HEK293 (cell line): ENCODE data around the gene OSBPL1A.
A peak's percentile ranks its signal among the peaks of the same experiment; 100 is the strongest.

Source experiments
- CTCF ChIA-PET: fragments of 350-600 bp; formaldehyde crosslinking; extraction: SDS; loops from one replicate; lab custom pipeline; 2021; ENCODE audit warnings: antibody characterized with exemption; lab: Yijun Ruan, JAX
- POLR2A ChIA-PET: fragments of 300-600 bp; formaldehyde crosslinking; extraction: SDS; loops from one replicate; lab custom pipeline; 2020; ENCODE audit warnings: antibody characterized with exemption, inconsistent platforms; lab: Yijun Ruan, JAX
- H3K27ac ChIP-seq: fragments of 200-500 bp; sonication (Bioruptor generic); 2 replicates; pipeline ENCODE4 v1.5.1; 2014; ENCODE audit warnings: low read depth, low read length, control low read depth, inconsistent platforms; ENCODE audit errors: extremely low read depth
- H3K36me3 ChIP-seq, 2 experiments: fragments of 200-500 bp in 1 of 2; sonication (Bioruptor generic) in 1 of 2; 1 replicate in 1 of 2; 2 replicates in 1 of 2; pipeline ENCODE4 v1.5.1; 2014 to 2017; ENCODE audit warnings: inconsistent platforms in 2 of 2, low read length in 2 of 2; ENCODE audit not compliant: control insufficient read depth in 2 of 2, insufficient read depth in 1 of 2
- H3K4me1 ChIP-seq: fragments of 200-500 bp; sonication (Bioruptor generic); 2 replicates; pipeline ENCODE4 v1.5.1; 2014; ENCODE audit warnings: mild to moderate bottlenecking, low read length, inconsistent platforms; ENCODE audit not compliant: control insufficient read depth, insufficient read depth
- H3K4me3 ChIP-seq: 2 replicates; pipeline ENCODE4 v1.5.1; 2011; ENCODE audit warnings: low read depth, mild to moderate bottlenecking, control low read depth, low read length, moderate library complexity
- H3K9me3 ChIP-seq: fragments of 200-500 bp; sonication (Bioruptor generic); 2 replicates; pipeline ENCODE4 v1.5.1; 2014; ENCODE audit warnings: low read depth, low read length, inconsistent platforms; ENCODE audit not compliant: control insufficient read depth, insufficient read depth
- GLI2 ChIP-seq: fragments of 450-650 bp; formaldehyde crosslinking; IDR thresholded peaks from 2 replicates; pipeline ENCODE4; 2017; ENCODE audit warnings: missing biosample characterization, missing genetic modification characterization, low read depth, borderline replicate concordance
- OVOL3 ChIP-seq: fragments of 450-650 bp; formaldehyde crosslinking; IDR thresholded peaks from 2 replicates; pipeline ENCODE4 v1.5.1; 2016; ENCODE audit warnings: missing biosample characterization, missing genetic modification characterization
- PRDM2 ChIP-seq: fragments of 450-650 bp; formaldehyde crosslinking; IDR thresholded peaks from 2 replicates; pipeline ENCODE4 v1.5.1; 2016; ENCODE audit warnings: missing biosample characterization, missing genetic modification characterization, borderline replicate concordance
- TCF7L2 ChIP-seq: IDR thresholded peaks from 2 replicates; pipeline ENCODE4 v1.6.1; 2011; ENCODE audit warnings: low read depth, mild to moderate bottlenecking, inconsistent platforms, low read length, moderate library complexity, borderline replicate concordance
- ZBTB6 ChIP-seq: fragments of 450-650 bp; formaldehyde crosslinking; IDR thresholded peaks from 2 replicates; pipeline ENCODE4 v1.5.1; 2017; ENCODE audit warnings: missing biosample characterization, missing genetic modification characterization
- ZEB2 ChIP-seq: fragments of 450-650 bp; formaldehyde crosslinking; IDR thresholded peaks from 2 replicates; pipeline ENCODE4 v1.5.1; 2016; ENCODE audit warnings: missing biosample characterization, missing genetic modification characterization
- ZNF157 ChIP-seq: fragments of 450-650 bp; formaldehyde crosslinking; IDR thresholded peaks from 2 replicates; pipeline ENCODE4 v1.5.1; 2016; ENCODE audit warnings: missing biosample characterization, missing genetic modification characterization
- ZNF169 ChIP-seq: fragments of 450-650 bp; formaldehyde crosslinking; IDR thresholded peaks from 2 replicates; pipeline ENCODE4 v1.5.1; 2016; ENCODE audit warnings: missing biosample characterization, missing genetic modification characterization
- ZNF544 ChIP-seq: fragments of 450-650 bp; formaldehyde crosslinking; IDR thresholded peaks from 2 replicates; pipeline ENCODE4 v1.5.0; 2017; ENCODE audit warnings: missing biosample characterization, missing genetic modification characterization
- ZNF571 ChIP-seq: fragments of 450-650 bp; formaldehyde crosslinking; IDR thresholded peaks from 2 replicates; pipeline ENCODE4 v1.5.0; 2017; ENCODE audit warnings: missing biosample characterization, missing genetic modification characterization
- ZNF658 ChIP-seq: fragments of 450-650 bp; formaldehyde crosslinking; IDR thresholded peaks from 2 replicates; pipeline ENCODE4; 2016; ENCODE audit warnings: missing biosample characterization, missing genetic modification characterization
- ZNF747 ChIP-seq: fragments of 450-650 bp; formaldehyde crosslinking; IDR thresholded peaks from 2 replicates; pipeline ENCODE4 v1.5.1; 2016; ENCODE audit warnings: missing biosample characterization, missing genetic modification characterization
- ZSCAN18 ChIP-seq: fragments of 450-650 bp; formaldehyde crosslinking; IDR thresholded peaks from 2 replicates; pipeline ENCODE4 v1.5.1; 2016; ENCODE audit warnings: missing biosample characterization, missing genetic modification characterization
- TF ChIP-seq, protein P1 (sequence below): fragments of 450-650 bp; formaldehyde crosslinking; IDR thresholded peaks from 2 replicates; pipeline ENCODE4 v1.5.1; 2017; ENCODE audit warnings: missing biosample characterization, mild to moderate bottlenecking, missing genetic modification characterization, moderate library complexity

The OSBPL1A gene

GRCh38 chr18:24187689-24188088 lies 209.9 kb downstream of the OSBPL1A start:
- H3K27ac ChIP-seq: no peak overlapping the region
- peaks cover 10% of the 10 kb centered on the region; the same call in 1 of the 2 replicates for H3K4me1 ChIP-seq
- no peaks in the 10 kb centered on the region for H3K9me3 ChIP-seq
- no peaks in the 10 kb centered on the region for H3K36me3 ChIP-seq
- POLR2A ChIA-PET: interaction anchor here (1.0 kb wide), 1 partner anchor 13 kb away, joined by 3 read pairs; no protein-coding TSS in a partner anchor
- TF ChIP-seq PRDM2 (no peak), ZEB2 (tag by site-specific recombination) (no peak), ZNF571 (tag by site-specific recombination) (no peak), ZNF658 (tag by site-specific recombination) (no peak), GLI2 (no peak), ZNF544 (tag by site-specific recombination) (no peak), ZBTB6 (tag by site-specific recombination) (no peak), ZNF747 (tag by site-specific recombination) (no peak), ZNF157 (tag by site-specific recombination) (no peak)
- TF ChIP-seq, all 188 proteins: peak for 0
- H3K4me3 ChIP-seq: no peak overlapping the region
- CTCF ChIA-PET: interaction anchor here (0.6 to 8.6 kb wide), 2 partner anchors 11 to 300 kb away, joined by 3 to 102 read pairs; no protein-coding TSS in a partner anchor

DNA sequence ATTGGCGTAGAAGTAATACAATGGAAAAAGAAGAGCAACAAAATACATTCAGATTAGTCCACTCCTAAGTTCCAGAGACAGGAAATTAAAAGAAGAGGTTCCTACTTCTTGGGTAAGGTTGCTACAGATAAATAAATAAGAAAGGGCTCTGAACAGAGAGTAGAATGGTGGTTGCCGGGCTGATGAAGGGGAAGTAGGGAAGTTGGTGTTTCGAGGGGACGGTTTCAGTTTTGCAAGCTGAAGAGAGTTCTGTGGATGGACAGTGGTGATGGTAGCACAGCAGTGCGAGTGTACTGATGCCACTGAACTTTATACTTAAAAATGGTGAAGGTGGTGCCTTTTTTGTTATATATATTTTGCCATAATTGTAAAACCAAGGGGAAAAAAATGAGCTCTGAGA lies 210.6 kb downstream of the OSBPL1A start:
- Histone ChIP-seq H3K36me3 (no peaks in the 10 kb centered on the region), H3K27ac (no peak overlapping the region), H3K9me3 (no peaks in the 10 kb centered on the region), H3K4me1 (peaks cover 7% of the 10 kb centered on the region; the same call in 1 of the 2 replicates), H3K4me3 (no peak overlapping the region)
- POLR2A ChIA-PET: interaction anchor here (0.7 to 1.0 kb wide), 2 partner anchors 12 to 48 kb away, joined by 3 read pairs; partner anchors contain the start of gene CABYR
- CTCF ChIA-PET: interaction anchor here (0.6 to 8.6 kb wide), 2 partner anchors 10 to 30 kb away, joined by 7 to 102 read pairs; no protein-coding TSS in a partner anchor
- 0 out of 2 replicates have a peak, but pooled peaks have one; percentile 25 for TF ChIP-seq ZNF157 (tag by site-specific recombination)
- TF ChIP-seq TCF7L2: no peak

DNA sequence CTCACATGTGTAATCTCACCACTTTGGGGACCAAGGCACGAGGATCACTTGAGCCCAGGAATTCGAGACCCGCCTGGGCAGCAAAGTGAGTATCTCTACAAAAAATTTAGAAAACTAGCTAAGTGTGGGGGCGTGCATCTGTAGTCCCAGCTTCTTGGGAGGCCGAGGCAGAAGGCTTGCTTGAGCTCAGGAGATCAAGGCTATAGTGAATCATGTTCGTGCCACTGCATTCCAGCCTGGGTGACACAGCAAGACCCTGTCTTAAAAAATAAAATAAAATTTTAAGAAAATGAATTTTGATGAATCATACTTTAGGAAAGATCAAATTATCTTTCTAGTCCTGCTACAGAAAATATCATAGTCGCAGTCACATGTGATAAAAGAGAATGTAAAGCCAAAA lies 211.8 kb downstream of the OSBPL1A start:
- Histone ChIP-seq H3K9me3 (no peaks in the 10 kb centered on the region), H3K4me1 (peaks cover 5% of the 10 kb centered on the region; the same call in 1 of the 2 replicates), H3K36me3 (peaks cover 0 to 3% of the 10 kb centered on the region in 2 experiments; a peak in 2 of 3 replicates)
- TF ChIP-seq ZSCAN18 (tag by site-specific recombination) (no peak), ZNF169 (tag by site-specific recombination) (no peak), ZBTB6 (tag by site-specific recombination) (no peak), OVOL3 (no peak)
- TF ChIP-seq, protein P1, sequence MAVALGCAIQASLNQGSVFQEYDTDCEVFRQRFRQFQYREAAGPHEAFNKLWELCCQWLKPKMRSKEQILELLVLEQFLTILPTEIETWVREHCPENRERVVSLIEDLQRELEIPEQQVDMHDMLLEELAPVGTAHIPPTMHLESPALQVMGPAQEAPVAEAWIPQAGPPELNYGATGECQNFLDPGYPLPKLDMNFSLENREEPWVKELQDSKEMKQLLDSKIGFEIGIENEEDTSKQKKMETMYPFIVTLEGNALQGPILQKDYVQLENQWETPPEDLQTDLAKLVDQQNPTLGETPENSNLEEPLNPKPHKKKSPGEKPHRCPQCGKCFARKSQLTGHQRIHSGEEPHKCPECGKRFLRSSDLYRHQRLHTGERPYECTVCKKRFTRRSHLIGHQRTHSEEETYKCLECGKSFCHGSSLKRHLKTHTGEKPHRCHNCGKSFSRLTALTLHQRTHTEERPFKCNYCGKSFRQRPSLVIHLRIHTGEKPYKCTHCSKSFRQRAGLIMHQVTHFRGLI (tag by site-specific recombination): no peak
- TF ChIP-seq, all 188 proteins: peak for 0
- H3K27ac ChIP-seq: no peak overlapping the region
- ChIA-PET POLR2A (no interaction called here), CTCF (interaction anchor here (0.5 to 8.6 kb wide), 2 partner anchors 9 to 51 kb away, joined by 3 to 102 read pairs; no protein-coding TSS in a partner anchor)
- H3K4me3 ChIP-seq: no peak overlapping the region
